Erythroblast (primary cell): ENCODE results near the gene GSTM4.

ENCODE experiments used
- DNase-seq, 2 experiments: peaks; one replicate each; lab custom pipeline; 2025; lab: John Stamatoyannopoulos, UW
- GATA1 ChIP-seq: IDR thresholded peaks from 2 replicates; pipeline ENCODE4 v1.6.1; 2011; ENCODE audit warnings: low read depth, mild to moderate bottlenecking, control low read depth, low read length, moderate library complexity
- POLR2A ChIP-seq: IDR thresholded peaks from 2 replicates; pipeline ENCODE4 v1.6.1; 2011; ENCODE audit warnings: mild to moderate bottlenecking, low read length

The GSTM4 gene

GRCh38 chr1:109628540-109629321, 27.2 kb upstream of the GSTM4 start:
- TF ChIP-seq GATA1 (no peak), POLR2A (no peak)
- DNase-seq: no peak

GRCh38 chr1:109629372-109630030, 26.4 kb upstream of the GSTM4 start:
- TF ChIP-seq POLR2A (no peak), GATA1 (no peak)
- DNase-seq: no peak

GRCh38 chr1:109630081-109630897, 25.6 kb upstream of the GSTM4 start:
- TF ChIP-seq GATA1 (no peak), POLR2A (no peak)
- DNase-seq: peak in 1 of 2 experiments; percentile 48

GRCh38 chr1:109630898-109631512, 24.9 kb upstream of the GSTM4 start:
- DNase-seq: no peak
- TF ChIP-seq POLR2A (no peak), GATA1 (no peak)

- TF ChIP-seq POLR2A (no peak), GATA1 (no peak)
- no peak for DNase-seq
These were observed 24.1 kb upstream of the GSTM4 start for GRCh38 chr1:109631513-109632505.

- DNase-seq: no peak
- TF ChIP-seq POLR2A: no peak
- no peak for TF ChIP-seq GATA1
These were observed 23.1 kb upstream of the GSTM4 start for GRCh38 chr1:109632671-109633346.

- TF ChIP-seq POLR2A (no peak), GATA1 (no peak)
- DNase-seq: no peak
These were observed 21.6 kb upstream of the GSTM4 start for GRCh38 chr1:109634292-109634691.

GRCh38 chr1:109634771-109635750, 20.8 kb upstream of the GSTM4 start:
- no peak for TF ChIP-seq GATA1
- TF ChIP-seq POLR2A: no peak
- no peak for DNase-seq

- TF ChIP-seq POLR2A (no peak), GATA1 (no peak)
- DNase-seq: no peak
These were observed 20.1 kb upstream of the GSTM4 start for GRCh38 chr1:109635862-109636200.

GRCh38 chr1:109636201-109636952, 19.5 kb upstream of the GSTM4 start:
- TF ChIP-seq GATA1 (no peak), POLR2A (no peak)
- no peak for DNase-seq

- no peak for DNase-seq
- TF ChIP-seq POLR2A (no peak), GATA1 (no peak)
These were observed 18.5 kb upstream of the GSTM4 start for GRCh38 chr1:109637446-109637845.
